Activated effector memory CD4-positive, alpha-beta T cell treated with Interleukin-2 at 50 U/mL for 16 hours (primary cell): ENCODE results near the gene CCSER1.
"Not testable (repeated sequence)": the region's sequence is repeated elsewhere in the genome, so short reads cannot be mapped to it uniquely, and the experiment has no call there.

Source experiments
- DNase-seq: peaks from one replicate; pipeline ENCODE4 v3.0.0-alpha.2; 2020

Gene CCSER1

DNA sequence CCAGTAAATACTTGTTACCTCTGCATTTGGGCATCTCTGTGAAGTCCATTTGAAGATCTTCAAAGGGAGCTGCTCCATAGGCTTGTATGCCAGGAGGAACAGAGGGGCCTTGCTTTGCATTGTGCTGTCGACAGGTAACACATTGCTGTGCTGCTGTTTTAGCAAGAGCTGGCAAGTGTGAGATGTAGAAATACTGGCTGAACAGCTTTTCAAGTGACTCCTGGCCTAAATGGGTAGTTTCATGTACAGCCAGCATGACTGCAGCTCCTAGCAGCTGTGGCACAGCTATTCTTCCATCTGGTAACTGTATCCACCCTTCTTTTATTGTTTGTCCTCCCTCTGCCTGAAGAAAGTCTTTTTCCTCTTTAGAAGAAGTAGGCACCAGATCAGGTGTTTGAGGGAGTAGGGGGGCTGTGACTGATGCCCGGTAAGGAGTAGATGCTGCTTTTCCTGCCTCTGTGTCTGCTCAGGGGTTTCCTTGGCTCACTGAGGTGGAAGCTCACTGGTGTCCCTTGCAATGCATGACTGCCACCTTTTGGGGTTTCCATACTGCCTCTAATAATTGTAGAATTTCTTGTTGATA is 965.3 kb downstream of the CCSER1 start:
- DNase-seq = no peak

DNA sequence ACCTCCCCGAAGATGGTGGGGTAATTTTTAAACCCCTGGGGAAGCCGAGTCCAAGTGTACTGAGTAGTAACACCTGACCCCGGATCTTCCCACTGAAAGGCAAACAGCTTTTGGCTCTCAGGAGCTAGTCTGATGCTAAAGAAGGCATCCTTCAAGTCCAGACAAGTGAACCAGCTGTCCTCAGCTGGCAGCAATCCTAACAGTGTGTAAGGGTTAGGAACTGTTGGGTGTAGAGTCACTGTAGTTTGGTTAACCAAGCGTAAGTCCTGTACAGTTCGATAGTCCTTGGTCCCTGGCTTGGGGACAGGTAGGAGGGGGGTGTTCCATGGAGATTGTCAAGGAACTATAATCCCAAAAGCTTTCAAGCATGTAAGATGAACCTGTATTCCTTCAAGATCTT is 967.0 kb downstream of the CCSER1 start:
- not testable (repeated sequence) for DNase-seq

DNA sequence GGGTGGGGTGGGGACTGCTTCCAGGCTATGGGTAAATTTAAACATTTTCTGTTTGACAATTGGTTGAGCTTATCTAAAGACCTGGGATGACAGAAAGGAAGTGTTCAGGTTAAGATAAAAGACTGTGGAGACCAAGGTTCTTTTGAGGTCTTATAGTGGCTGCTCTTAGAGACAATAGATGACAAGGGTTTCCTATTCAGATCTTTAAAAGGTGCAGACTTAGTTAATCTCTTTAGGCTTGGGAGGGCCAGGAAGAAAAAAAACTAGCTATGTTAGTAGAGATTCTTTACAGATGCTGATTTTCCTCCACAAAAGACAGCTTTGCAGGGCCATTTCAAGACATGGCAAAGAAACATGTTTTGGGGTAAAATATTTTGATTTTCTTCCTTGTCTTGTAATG is 972.5 kb downstream of the CCSER1 start:
- no peak for DNase-seq

DNA sequence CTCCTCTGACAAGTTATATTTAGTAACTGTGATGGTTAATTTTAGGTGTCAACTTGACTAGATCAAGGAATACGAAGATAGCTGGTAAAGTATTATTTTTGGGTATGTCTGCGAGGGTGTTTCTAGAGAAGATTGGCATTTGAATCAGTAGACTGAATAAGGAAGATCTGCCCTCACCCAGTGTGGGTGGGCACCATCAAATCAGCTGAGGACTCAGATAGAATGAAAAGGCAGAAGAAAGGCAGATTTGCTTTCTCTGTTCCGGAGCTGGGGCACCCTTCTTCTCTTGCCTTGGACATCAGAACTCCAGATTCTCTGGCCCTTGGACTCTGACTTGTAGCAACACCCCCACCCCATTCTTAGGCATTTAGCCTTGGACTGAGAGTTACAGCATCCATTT is 981.6 kb downstream of the CCSER1 start:
- DNase-seq = no peak

DNA sequence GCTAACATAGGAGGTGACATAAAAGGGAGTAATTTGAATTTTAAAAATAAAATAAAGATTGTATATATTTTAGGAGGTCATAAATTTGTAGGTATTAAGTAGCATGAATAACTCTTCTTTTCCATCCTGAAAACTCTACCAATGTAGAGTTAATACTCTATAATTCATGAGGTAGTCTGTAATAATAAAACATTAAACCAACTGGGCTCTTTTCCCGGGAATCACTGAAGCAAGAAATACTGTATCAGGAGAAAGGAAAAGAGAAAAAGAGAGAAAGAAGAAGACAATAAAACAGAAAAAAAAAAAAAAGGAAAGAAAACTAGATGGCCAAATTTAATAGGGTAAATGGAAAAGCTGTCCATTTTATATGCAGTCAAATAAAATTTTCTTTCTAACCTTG is 984.4 kb downstream of the CCSER1 start:
- DNase-seq = no peak

DNA sequence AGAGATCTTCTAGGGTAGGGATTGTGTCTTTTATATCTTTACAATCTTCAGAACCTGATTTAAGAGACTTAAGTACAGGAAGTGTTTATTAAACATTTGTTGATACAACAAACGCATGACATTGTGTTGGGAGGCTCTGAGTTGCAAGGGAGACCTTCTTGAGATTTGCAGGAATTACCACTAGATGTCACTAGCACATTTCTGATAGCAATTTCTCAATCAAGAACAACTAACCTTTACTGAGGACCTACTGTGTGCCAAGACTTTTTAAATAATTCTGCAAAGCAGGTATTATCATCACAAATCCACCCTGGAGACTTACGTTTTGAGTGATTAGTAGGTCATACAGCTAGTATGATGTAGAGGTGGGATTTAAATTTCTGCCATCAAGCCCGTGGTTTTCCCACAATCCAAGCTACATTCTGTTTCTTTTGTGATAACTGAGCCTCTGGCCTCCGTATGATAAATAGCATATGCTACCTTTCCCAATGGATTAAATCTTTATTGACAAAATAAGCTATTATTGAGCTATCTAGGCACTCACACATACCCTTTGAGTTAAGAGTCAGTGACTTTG is 986.0 kb downstream of the CCSER1 start:
- DNase-seq = no peak

DNA sequence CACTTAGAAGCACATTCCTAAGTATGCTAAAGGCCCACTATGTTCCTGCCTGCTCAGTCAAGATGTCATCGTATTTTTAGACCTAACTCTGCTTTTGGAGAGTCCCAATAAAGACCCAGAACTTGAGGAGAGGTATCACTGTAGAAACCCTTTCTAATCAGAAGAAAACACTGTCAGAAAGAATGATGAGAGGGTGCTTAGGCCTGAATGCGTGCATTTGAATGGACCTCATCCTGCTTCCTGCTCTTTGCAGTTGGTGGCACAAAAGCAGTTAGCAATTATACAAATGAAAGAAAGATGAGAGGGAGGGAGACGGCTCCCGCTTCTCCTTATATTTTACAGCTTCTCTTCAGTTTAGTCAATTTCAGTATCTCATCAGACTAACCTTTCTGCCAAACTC is 987.2 kb downstream of the CCSER1 start:
- no peak for DNase-seq

DNA sequence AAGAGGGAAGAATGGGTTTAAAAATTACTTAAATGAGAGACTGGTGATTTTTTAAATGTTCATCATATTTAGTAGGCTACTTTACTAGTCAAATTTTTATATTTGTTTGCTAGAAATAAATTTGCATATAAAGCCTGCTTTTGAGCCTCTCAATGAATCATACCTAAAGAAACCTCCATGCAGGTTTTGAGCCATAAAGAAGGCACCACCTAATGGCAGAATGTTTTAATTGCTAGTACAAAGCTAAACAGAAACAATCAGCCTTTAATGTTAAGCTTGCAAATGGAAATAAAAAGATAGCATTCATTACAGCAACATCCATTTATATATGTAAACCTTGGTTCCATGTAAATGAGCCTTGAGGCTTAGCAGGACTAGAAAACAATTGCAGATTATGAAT is 989.7 kb downstream of the CCSER1 start:
- no peak for DNase-seq

DNA sequence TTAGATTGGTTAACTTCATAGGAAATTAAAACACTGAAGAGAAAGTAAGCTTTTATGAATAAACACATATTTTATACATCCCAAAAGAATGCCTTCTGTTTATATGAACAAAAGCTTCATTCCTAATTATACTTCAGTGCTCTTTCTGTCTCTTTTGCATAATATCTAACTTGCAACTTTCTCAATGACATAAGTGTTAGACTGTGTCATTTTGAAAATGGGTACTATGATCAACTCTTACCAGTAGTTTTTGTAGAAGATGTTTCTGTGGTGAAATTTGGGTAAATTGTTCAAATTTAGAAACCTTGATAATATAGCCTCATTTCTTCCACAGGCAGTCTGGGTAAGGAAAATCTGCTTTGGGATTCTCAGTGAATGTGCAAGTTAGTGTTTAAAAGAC is 991.4 kb downstream of the CCSER1 start:
- no peak for DNase-seq

DNA sequence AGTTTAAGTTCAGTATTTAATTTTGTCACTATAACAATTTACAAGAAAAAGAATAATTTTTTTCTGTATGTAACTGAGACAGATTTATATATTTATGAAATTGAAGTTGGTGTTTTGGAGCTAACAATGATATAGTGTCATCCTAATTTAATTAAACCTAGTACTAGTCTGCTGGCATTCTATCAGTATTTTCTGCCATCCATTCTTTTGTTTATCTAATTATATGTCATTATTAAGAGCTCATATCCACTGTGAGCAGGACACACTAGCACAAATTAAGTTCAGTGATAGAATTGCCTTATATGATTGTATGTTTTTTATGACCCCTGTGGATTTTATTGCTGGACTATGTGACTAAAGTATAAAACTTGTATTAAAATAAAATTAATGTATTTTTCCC is 996.5 kb downstream of the CCSER1 start:
- no peak for DNase-seq

DNA sequence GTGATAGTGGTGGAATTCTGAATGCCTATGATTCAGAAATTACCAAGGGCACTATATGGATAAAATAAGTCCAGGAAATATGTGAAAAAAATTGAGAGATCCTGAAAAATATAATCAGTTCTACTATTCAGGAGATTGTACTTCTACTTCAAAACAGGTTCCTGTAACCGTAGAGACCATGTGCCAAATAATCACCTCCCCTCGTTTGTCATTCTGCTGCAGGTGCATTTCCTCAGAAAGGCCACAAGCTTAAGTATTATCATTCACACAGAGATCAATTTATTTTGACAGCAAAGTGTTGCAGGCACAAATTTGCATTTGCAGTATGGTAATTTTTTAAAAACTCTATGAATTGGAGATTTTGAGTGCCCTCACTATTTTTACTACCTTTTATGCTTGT is 1000.0 kb downstream of the CCSER1 start:
- no peak for DNase-seq

DNA sequence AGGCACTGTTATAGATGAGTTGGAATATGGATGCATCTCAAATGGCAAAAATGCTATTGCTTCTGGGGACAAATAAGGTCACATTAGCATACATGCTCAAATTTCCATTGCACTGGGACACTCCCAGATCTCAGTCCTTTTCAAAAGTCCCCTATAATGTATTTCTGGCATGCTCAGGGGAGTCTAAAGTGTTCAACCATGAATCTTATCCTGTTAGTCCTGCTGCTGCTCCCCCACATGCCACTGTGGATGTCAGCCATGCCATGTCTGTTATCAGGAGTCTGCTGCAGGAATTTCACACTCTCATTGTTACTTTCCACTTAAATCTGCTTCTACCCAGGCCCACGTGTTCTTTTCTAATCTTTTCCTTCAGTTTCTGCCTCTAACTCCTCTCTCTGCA is 1000.6 kb downstream of the CCSER1 start:
- DNase-seq = no peak

DNA sequence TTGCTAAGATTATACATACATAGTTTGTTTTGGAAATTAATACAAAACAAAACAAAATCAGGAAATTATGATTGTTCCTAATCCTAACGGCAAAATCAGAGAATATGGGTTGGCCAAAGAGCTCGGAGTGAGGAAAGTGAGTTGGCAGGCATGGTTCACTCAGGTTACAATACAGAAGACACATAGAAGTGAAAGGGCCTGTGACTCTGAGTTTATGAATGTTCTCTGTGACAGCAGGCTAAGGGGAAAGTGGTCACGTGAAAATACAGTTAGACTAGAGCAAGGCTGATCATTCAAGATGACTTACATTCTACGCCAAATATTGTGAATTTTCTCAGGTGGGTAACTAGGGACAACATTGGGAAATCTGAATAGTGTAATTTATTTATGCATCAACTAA is 1001.3 kb downstream of the CCSER1 start:
- no peak for DNase-seq

DNA sequence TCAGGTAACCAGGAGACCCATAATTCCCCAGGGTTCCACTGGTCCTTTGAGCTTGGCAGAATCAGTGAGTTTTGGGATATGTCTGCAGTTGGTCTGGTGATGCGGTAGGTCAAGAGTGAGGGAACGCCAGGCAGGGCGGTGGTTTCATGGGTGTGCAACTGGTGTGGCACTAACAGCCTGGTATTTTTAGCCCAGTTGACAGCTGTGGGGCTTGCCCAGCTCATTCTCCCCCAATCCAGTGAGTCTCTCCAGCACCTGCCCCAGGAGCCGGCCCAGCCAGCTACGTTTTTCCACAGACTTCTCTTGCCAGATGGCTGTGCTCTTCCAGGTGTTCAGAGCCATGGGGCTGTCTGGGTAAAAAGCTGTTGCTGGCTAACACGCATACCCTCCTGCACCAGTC is 1019.9 kb downstream of the CCSER1 start:
- DNase-seq = no peak

DNA sequence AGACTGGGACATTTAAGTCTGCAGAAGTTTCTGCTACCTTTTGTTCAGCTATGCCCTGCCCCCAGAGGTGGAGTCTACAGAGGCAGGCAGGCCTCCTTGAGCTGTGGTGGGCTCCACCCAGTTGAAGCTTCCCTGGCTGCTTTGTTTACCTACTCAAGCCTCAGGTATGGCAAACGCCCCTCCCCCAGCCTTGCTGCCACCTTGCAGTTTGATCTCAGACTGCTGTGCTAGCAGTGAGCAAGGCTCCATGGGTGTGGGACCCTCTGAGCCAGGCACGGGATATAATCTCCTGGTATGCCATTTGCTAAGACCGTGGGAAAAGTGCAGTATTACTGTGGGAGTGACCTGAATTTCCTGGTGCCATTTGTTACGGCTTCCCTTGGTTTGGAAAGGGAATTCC is 1026.8 kb downstream of the CCSER1 start:
- DNase-seq = not testable (repeated sequence)

DNA sequence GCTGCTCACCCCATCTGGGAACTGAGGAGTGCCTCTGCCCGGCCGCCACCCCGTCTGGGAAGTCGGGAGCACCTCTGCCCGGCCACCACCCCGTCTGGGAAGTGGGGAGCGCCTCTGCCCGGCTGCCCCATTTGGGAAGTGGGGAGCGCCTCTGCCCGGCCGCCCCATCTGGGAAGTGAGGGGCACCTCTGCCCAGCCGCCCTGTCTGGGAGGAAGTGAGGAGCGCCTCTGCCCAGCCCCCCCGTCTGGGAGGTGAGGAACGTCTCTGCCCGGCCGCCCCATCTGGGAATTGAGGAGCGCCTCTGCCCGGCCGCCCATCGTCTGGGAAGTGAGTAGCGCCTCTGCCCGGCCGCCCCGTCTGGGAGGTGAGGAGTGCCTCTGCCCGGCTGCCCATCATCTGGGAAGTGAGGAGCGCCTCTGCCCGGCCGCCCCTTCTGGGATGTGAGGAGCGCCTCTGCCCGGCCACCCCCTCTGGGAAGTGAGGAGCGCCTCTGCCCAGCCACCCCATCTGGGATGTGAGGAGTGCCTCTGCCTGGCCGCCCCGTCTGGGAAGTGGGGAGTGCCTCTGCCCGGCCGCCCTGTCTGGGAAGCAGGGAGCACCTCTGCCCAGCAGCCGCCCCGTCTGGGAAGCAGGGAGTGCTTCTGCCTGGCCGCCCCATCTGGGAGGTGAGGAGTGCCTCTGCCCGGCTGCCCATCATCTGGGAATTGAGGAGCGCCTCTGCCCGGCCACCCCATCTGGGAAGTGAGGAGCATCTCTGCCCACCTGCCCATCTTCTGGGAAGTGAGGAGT is 1040.9 kb downstream of the CCSER1 start:
- DNase-seq = not testable (repeated sequence)

DNA sequence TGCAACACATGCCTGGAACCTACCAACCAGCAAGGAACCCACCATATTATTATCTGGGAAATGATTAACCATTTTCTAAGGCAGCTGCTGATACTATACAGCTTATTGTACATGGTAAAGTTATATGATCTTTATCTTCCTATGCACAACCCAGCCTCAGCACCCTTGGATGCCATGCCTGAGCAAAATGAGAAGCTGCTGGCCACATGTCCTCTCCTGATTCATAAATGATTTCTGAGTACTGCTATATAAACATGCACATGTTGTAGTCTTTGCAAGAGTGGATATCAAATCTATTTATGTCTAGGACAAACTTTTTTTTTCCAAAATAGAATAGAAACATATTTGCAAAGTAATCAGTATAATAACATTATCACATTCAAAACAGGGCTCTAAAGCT is 1043.6 kb downstream of the CCSER1 start:
- no peak for DNase-seq

DNA sequence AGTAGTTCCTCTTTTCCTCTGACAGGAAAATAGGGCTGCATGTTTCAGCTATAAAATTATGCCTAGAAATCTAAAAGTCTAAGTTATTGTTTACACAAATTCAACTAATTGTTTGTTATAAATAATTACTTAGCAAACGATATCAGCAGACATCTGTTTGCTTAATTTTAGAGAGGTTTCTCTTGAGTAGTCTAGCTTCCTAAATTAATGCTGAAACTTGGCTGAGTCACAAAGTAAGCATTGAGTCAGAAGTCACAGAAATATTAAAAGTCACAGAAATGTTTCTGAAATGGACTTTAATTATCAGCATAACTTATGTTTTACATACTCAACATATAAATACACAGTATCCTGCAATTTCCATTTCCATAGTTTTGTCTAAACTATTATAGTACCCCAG is 1044.0 kb downstream of the CCSER1 start:
- no peak for DNase-seq

DNA sequence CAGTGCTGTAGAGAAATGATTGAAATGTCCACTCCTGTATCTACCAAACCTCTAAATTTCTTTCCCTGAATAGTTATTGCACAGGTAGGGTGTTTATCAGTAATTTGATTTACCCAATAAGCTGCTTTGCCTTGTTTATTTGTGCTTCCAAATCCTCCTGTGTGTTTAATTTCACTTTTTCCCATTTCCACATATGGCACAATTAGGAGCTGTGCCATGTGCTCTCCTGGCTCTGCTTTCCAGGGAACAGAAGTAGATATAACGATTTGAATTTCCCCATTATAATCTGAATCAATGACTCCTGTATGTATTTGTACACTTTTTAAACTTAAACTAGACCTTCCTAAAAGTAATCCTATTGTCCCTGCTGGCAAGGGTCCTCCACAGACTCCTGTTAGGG is 1057.9 kb downstream of the CCSER1 start:
- DNase-seq = not testable (repeated sequence)

DNA sequence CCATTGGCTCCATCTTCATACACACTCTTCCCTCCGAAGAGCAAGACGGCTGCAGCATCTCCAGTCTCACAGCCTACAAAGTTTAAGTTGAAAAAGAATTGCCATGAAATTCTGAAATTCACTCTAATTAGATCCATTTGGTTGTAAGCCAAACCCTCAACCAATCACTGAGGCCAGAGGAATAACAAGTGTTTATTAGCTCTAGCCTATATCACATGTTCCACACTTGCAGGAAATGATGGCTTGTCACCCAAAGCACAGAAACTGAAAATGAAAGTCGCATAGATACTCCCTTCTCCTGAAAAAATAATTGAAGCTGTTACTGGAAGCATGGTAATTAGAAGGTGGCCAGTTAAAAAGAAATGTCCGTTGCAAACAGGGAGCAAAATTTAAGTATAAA is 1071.8 kb downstream of the CCSER1 start:
- DNase-seq = no peak

DNA sequence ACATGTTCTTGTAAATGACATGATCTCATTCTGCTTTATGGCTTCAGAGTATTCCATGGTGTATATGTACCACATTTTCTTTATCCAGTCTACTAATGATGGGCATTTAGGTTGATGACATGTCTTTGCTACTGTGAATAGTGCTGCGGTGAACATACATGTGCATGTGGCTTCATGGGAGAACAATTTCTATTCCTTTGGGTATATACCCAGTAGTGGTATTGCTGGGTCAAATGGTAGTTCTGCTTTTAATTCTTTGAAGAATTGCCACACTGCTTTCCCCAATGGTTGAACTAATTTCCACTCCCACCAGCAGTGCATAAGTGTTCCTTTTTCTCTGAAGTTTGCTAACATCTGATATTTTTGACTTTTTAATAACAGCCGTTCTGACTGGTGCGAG is 1080.3 kb downstream of the CCSER1 start:
- DNase-seq = no peak

DNA sequence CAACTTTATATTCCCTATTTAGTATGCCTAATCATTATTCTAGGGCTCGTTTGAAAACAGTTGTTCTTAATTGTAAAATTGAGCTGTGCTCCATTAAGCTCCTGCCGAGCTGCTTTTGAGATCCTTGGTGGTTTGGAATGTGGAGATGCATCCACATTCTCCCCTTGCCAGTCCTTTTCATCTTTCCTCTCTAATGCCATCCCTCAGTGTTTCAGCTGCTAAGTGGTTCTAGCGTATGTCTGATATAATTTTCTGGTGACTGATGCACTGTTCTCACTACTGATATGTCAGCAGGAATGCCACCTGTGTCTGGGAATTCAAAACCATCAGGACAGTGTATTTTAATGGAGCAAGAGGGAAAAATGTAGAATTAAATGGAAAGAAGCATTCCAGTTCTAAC is 1085.0 kb downstream of the CCSER1 start:
- DNase-seq = no peak

DNA sequence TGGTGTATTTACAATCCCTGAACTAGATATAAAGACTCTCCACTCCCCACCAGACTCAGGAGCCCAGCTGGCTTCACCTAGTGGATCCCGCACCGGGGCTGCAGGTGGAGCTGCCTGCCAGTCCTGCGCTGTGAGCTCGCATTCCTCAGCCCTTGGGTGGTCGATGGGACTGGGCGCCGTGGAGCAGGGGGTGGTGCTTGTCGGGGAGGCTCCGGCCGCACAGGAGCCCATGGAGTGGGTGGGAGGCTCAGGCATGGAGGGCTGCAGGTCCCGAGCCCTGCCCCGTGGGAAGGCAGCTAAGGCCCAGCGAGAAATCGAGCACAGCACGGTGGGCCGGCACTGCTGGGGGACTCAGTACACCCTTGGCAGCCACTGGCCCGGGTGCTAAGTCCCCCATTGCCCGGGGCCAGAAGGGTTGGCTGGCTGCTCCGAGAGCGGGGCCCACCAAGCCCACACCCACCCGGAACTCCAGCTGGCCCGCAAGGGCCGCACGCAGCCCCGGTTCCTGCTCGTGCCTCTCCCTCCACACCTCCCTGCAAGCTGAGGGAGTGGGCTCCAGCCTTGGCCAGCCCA is 1090.7 kb downstream of the CCSER1 start:
- not testable (repeated sequence) for DNase-seq

DNA sequence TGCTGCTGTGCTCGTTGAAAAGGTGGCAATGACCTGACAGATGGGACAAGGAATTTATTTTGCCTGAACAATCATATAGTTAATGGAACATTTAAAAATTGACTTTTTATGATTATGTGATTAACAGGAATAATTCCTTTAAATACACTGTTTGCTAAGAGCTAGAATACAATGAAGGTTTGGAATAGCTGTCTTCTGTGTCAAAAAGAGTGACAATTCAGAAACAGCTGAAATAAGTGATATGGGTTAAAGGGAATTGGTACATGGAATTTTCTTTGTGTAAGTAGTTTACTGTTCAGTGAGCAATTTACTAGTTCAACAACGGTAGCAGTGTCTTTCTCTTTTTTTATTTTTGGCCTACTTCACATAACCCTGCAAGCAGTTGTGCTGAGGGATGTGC is 1093.1 kb downstream of the CCSER1 start:
- DNase-seq = no peak
